Transverse colon (tissue), 4 donors: ENCODE data around the gene CD300H. TPM values are rescaled to one million over a fixed set of nuclear protein-coding genes. Genes with fewer than 3 reads are reported as not detected.

ENCODE experiments used
- DNase-seq: peaks from one replicate; pipeline ENCODE4 v3.0.0-alpha.2; 2019
- H3K27ac ChIP-seq, 4 donors: fragments of 200-600 bp; sonication (generic); 2 replicates each; pipeline ENCODE4 v1.5.1; 2016 to 2018; ENCODE audit warnings: inconsistent platforms in 4 of 4
- H3K27me3 ChIP-seq: fragments of 200-600 bp; sonication (generic); 2 replicates; pipeline ENCODE4 v1.5.1; 2017; ENCODE audit warnings: inconsistent platforms
- H3K36me3 ChIP-seq, 4 donors: fragments of 200-600 bp; sonication (generic); 2 replicates each; pipeline ENCODE4 v1.5.1; 2017 to 2019; ENCODE audit warnings: inconsistent platforms in 4 of 4
- H3K4me1 ChIP-seq, 4 donors: fragments of 200-600 bp; sonication (generic); 2 replicates each; pipeline ENCODE4 v1.5.1; 2017 to 2020; ENCODE audit warnings: inconsistent platforms in 4 of 4
- H3K4me3 ChIP-seq, 4 donors: fragments of 200-600 bp; sonication (generic); 1 replicate in 1 of 4; 2 replicates in 3 of 4; pipeline versions ENCODE4 v1.5.1 to v1.6.1; 2017 to 2019; ENCODE audit warnings: inconsistent platforms in 4 of 4
- H3K9me3 ChIP-seq, 2 donors: fragments of 200-600 bp; sonication (generic); 2 replicates each; pipeline ENCODE4 v1.5.1; 2017 to 2019; ENCODE audit warnings: inconsistent platforms in 2 of 2
- CTCF ChIP-seq, 5 experiments: fragments of 200-600 bp in 3 of 5; fragments of 450-650 bp in 2 of 5; sonication (generic) in 3 of 5; IDR thresholded peaks; 1 replicate in 2 of 5; 2 replicates in 3 of 5; pipeline ENCODE4 v1.5.1; 2016 to 2017; ENCODE audit warnings: antibody characterized with exemption in 5 of 5, inconsistent platforms in 3 of 5, mild to moderate bottlenecking in 2 of 5, moderate library complexity in 1 of 5
- EP300 ChIP-seq: sonication (generic); formaldehyde crosslinking; IDR thresholded peaks from one replicate; pipeline ENCODE4 v1.6.1; 2017; ENCODE audit warnings: antibody characterized with exemption, low read depth
- POLR2A ChIP-seq: fragments of 450-650 bp; IDR thresholded peaks from one replicate; pipeline ENCODE4 v1.6.1; 2016; ENCODE audit warnings: antibody characterized with exemption, mild to moderate bottlenecking, moderate library complexity
- POLR2AphosphoS5 ChIP-seq, 3 donors: sonication (generic); formaldehyde crosslinking; IDR thresholded peaks; one replicate each; pipeline ENCODE4 v1.6.1; 2016; ENCODE audit warnings: antibody characterized with exemption in 3 of 3
- WGBS, 2 donors: methylation state at CpG; one replicate each; pipeline ENCODE4 v1.1.5; 2018; ENCODE audit warnings: low coverage in 1 of 2; 5-methylcytosine and 5-hydroxymethylcytosine counted together
- in situ Hi-C, 4 donors: fragments of 200-750 bp; cut with MboI; loops; one replicate each; pipeline versions ENCODE4 v1.15.0 to v1.15.1; 2017; ENCODE audit warnings: low sequenced_read_pairs in 3 of 4, low pct_ligation_motif_present in 1 of 4, low pct_unique_long_range_greater_than_20kb in 1 of 4
- intact Hi-C: fragments of 100-400 bp; cut with DNase I; formaldehyde crosslinking; loops from one replicate; pipeline ENCODE4 v1.15.1; 2023; ENCODE audit warnings: low total_unique reads
- total RNA-seq, 4 donors: library from RNA; depleted of rRNA; stranded (reverse); fragments of >200 nt; gene quantifications; one replicate each; pipeline ENCODE4 v1.1.0, GENCODE V29; 2016

The CD300H gene
- total RNA-seq, 4 donors from 2014 or later = not detected

DNA sequence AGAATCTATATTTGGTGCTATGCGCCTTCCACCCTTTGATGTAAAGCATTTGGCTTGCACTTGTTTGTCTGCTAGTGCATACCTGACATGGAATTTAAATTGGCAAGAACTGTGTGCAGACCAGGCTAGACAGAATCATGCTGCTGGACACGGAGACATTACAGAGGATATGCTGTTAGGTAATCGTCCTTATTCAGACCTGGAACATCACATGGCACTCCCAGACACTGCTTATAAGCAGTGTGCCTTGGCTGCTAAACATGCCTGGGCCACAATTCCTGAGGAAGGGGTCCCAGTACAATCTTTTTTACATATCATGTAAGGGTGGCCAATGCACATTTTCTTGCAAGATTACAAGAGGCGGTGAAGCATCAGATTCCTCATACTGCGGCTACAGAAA, 18.4 kb upstream of the CD300H start:
- H3K27me3 ChIP-seq = no peaks in the 10 kb centered on the region
- H3K4me3 ChIP-seq = no peak overlapping the region
- H3K9me3 ChIP-seq = no peaks in the 10 kb centered on the region
- no peak for DNase-seq
- in situ Hi-C loops = no loop called here
- TF ChIP-seq CTCF (IDR thresholded peaks at IDR 0.05) = no peak
- no peak for TF ChIP-seq POLR2A
- no peak for TF ChIP-seq POLR2AphosphoS5 (IDR thresholded peaks at IDR 0.05)
- no peak for TF ChIP-seq EP300
- no peaks in the 10 kb centered on the region for H3K36me3 ChIP-seq
- WGBS, 2 donors = 70 to 82% methylated on average over 2 to 5 of the region's 5 CpGs
- intact Hi-C loops = no loop called here
- no peaks in the 10 kb centered on the region for H3K4me1 ChIP-seq
- no peak overlapping the region for H3K27ac ChIP-seq

DNA sequence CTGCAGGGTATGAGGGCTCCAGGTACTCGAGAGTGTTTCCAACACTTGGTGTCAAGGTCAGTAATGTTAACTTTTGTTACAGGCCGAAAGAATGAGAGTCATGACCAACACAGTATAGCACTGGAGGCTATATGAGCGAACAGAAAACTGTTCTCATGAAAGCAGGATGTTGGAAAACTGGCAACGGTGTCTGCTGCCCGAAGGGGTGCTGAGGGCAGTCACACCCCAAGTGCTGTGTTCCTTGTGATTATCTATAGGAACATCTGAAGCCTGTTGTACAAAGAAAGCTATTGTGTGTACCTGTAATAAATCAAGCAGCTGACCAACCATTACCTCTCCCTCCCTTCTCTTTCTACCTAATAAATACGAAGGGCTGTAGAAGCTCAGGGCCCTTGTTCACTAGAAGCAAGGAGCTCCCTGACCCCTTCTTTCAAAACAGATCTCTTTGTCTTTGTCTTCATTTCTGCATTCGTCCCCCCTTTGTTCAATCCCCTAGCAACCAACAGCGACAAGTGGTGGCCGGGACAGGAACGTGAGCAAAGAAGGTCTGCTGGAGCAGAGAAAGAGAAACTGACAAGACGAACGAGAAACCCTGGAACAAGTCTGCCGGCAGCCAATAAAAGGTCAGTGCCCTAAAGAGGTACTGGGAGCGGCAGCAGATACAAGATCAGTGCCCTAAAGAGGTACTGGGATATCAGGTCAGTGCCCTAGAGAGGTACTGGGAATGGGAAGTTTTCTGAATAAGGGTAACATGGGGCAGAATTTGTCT, 17.2 kb upstream of the CD300H start:
- Histone ChIP-seq H3K4me1 (no peaks in the 10 kb centered on the region), H3K27ac (no peak overlapping the region), H3K27me3 (no peaks in the 10 kb centered on the region), H3K4me3 (no peak overlapping the region), H3K9me3 (no peaks in the 10 kb centered on the region), H3K36me3 (no peaks in the 10 kb centered on the region)
- in situ Hi-C loops = no loop called here
- TF ChIP-seq POLR2AphosphoS5 (IDR thresholded peaks at IDR 0.05) (no peak), EP300 (no peak), POLR2A (no peak), CTCF (IDR thresholded peaks at IDR 0.05) (no peak)
- intact Hi-C loops = no loop called here
- WGBS, 2 donors = 56 to 63% methylated on average over 13 to 14 of the region's 14 CpGs
- no peak for DNase-seq

DNA sequence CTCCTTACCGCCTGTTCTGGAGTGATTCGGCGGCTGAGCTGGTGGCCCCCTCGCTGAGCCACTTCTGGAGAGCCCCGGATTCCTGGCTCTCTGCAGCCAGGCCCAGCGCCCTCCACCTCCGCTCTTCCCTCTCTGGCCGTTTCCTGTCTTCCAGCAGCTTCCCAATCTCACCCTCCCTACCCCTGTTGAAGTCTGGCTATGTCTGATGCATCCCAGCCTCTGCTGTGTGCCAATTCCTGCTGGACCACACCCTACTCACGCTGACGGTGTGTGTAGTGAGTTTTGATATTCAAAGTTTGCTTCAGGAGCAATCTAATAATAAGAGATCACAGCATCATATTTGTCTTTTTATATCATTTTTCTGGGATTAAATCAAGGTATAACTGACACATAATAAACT, 15.3 kb upstream of the CD300H start:
- in situ Hi-C loops = no loop called here
- H3K27me3 ChIP-seq = no peaks in the 10 kb centered on the region
- H3K36me3 ChIP-seq = no peaks in the 10 kb centered on the region
- H3K4me1 ChIP-seq = no peaks in the 10 kb centered on the region
- no peak for DNase-seq
- H3K27ac ChIP-seq = no peak overlapping the region
- intact Hi-C loops = no loop called here
- H3K4me3 ChIP-seq = no peak overlapping the region
- no peak for TF ChIP-seq POLR2A
- no peak for TF ChIP-seq CTCF (IDR thresholded peaks at IDR 0.05)
- TF ChIP-seq POLR2AphosphoS5 (IDR thresholded peaks at IDR 0.05) = no peak
- no peak for TF ChIP-seq EP300
- WGBS, 2 donors = 77% methylated on average over 10 of the region's 10 CpGs; no CpG with 5 or more reads in 1 of the 2 donors
- H3K9me3 ChIP-seq = no peaks in the 10 kb centered on the region

DNA sequence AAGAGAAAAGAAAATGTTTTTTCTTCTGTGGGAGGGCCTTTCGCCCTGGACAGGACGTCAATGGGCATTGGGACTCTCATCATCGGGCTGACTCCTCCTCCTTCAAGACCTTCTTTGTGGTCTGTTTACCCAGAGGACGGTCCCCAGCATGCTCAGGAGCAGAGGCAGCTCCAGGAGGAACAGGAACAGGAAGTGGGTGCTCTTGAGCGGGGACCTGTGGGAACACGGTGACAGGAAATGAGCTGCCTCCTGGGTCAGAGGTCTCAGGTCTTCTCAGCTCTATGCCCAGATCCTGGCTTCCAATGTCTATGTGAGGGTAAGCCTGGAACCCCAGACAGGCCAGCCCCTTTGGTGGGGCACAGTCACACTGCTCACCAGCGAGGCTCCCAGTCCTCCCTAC, 12.6 kb upstream of the CD300H start:
- no peaks in the 10 kb centered on the region for H3K9me3 ChIP-seq
- in situ Hi-C loops (no loop called here), intact Hi-C loops (no loop called here)
- WGBS, 2 donors = 64% methylated on average over 7 of the region's 7 CpGs; no CpG with 5 or more reads in 1 of the 2 donors
- TF ChIP-seq POLR2A (no peak), CTCF (IDR thresholded peaks at IDR 0.05) (no peak), EP300 (no peak), POLR2AphosphoS5 (IDR thresholded peaks at IDR 0.05) (no peak)
- no peaks in the 10 kb centered on the region for H3K27me3 ChIP-seq
- H3K36me3 ChIP-seq = no peaks in the 10 kb centered on the region
- DNase-seq = no peak
- H3K4me1 ChIP-seq = no peaks in the 10 kb centered on the region
- no peak overlapping the region for H3K27ac ChIP-seq
- no peak overlapping the region for H3K4me3 ChIP-seq
